Central memory CD4-positive, alpha-beta T cell (primary cell): ENCODE data around the gene MED10.

Experiments used
- DNase-seq: peaks from one replicate; pipeline ENCODE4 v3.0.0; 2022

MED10 gene

GRCh38 chr5:6348476-6349000 lies 29.8 kb downstream of the MED10 start:
- no peak for DNase-seq

- DNase-seq, result no peak
These were observed 30.7 kb downstream of the MED10 start for GRCh38 chr5:6347673-6348072.

DNA sequence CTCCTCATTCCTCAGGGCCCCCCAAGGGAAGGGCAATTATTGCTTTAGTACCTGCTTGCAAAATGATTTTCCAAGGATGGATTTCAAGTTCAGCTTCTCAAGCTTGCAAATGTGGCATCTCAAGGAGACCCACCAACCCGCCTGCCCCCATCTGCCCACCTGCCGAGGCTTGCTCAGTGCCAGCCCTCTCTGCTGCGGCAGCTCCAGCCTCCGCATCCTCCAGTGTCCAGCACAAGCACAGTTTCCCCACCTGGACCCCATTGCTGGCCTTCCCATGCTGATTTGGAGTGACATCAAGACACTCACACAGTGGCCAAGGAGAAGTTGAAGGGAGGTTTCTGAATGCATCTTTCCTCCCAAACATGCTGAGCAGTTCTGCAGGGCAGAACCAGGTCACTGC lies 31.2 kb downstream of the MED10 start:
- no peak for DNase-seq

DNA sequence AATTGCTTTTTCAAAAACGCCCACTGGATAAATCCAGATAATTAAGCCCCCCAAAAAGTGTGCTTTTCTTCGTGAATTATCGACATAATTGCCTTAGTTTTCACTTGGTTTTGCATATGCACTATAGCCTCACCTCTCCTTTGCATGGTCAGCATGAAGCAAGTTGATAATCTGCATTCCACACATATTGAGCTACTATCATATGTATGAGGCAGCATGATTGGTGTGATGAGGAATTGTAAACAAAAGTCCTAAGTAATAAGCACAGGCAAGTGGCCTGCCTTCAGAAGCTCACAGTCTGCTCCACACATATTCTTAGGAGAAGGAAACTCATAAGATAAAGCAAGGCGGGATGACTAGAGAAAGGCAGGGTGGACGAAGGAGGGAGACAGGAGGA lies 33.8 kb downstream of the MED10 start:
- DNase-seq, result no peak

DNA sequence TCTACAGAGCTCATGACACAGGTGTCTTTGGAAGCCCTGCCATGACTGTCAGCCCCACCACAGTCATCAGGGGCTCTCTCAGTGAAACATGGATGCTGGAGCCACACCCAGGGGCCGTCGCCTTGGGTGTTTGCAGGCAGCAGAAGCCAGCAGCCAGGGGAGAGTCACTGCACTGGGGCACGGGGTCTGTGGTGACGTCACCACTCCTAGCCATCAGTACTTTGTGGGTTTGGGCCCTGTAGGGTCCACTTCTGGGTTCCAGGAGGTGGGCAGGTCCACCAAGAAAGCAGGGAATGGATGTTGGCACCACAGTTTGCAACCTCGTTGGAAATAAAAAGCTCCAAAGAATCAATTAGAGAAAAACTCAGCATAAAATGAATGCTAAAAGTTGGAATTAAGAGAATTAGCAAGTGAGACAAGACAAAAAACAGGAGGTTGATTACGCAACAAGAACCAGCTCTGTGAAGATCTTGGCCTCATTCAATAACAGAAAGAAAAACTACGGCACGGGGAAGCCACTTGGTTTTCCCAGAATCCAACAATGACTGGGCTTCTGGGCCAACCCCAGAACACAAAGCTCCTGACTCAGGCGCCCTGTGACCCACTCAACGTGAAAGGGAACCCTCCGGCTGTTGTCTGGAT lies 34.3 kb downstream of the MED10 start:
- DNase-seq, result no peak

- no peak for DNase-seq
These were observed 35.5 kb downstream of the MED10 start for GRCh38 chr5:6342689-6343315.

DNA sequence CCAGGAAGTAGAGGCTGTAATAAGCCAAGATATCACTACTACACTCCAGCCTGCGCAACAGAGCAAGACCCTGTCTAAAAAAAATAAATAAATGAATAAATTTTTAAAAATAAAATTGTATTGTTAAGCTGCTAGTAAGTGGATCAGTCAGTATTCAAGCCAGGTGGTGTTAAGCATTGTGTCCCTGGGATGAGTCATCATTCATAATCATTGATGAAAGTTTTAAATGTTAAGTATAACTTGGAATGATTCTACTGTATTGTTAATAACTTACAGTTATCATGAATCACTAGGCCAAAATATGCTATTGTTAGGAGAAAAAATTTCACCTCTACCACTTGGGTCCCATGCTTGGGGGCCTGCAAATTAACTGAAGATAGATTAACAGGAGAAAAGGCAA lies 38.2 kb downstream of the MED10 start:
- no peak for DNase-seq

GRCh38 chr5:6338871-6339270 lies 39.5 kb downstream of the MED10 start:
- DNase-seq, result no peak

- no peak for DNase-seq
These were observed 40.2 kb downstream of the MED10 start for GRCh38 chr5:6338135-6338534.

DNA sequence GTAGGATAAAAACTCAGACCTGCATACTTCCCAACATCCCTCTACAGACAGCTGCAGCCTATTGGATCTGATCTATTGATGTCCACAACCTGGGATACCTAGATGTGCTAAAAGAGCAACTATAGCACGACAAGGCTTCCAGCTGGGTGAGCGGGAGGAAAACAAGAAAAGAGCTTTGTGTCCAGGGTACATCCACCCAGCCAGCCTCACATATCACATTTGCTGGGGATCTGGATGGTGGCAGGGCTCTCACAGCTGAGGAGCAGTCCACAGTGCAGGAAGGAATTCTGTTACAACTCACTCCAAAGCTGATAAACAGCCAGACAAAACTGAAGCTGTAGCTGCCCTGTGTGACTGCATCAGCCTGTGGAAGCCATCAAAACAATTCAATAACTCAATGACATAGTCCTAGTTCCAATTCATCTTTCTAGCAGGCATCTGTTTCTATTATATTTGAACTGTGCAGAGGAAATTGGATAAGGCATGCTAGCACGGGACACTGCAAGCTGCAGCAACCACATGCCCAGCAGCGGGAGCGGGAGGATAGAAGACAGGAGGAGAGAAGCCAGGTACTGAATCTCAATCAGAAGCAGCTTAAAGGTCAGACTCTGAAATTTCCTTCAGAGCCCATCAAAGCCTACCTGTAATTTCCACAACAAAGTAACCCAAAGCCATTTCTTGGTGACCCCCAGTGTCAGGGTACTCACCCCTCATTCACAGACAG lies 45.0 kb downstream of the MED10 start:
- no peak for DNase-seq

- no peak for DNase-seq
These were observed 50.2 kb downstream of the MED10 start for GRCh38 chr5:6328173-6328572.

DNA sequence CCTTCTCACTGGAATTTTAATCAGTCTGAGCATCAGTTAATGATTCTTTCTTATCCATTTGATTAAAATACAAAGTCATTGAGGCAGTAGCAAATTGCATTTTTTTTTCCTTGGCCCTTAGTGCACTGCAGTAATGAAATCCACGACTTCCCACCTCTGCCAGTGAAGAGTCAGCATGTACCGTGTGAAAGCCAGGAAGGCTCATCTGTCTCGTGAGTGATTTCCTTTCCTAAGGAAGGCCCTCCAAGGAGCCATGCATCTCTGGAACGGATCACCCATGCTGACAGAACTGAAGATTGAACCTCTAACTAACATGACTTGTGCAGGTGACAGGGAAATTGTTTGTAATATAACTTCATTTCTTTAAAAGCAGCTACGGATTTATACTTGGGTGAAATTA lies 51.6 kb downstream of the MED10 start:
- DNase-seq, result no peak

GRCh38 chr5:6322163-6322713 lies 56.1 kb downstream of the MED10 start:
- DNase-seq, result no peak
